ENCODE measurements around the gene SZT2.

SZT2 gene

DNA sequence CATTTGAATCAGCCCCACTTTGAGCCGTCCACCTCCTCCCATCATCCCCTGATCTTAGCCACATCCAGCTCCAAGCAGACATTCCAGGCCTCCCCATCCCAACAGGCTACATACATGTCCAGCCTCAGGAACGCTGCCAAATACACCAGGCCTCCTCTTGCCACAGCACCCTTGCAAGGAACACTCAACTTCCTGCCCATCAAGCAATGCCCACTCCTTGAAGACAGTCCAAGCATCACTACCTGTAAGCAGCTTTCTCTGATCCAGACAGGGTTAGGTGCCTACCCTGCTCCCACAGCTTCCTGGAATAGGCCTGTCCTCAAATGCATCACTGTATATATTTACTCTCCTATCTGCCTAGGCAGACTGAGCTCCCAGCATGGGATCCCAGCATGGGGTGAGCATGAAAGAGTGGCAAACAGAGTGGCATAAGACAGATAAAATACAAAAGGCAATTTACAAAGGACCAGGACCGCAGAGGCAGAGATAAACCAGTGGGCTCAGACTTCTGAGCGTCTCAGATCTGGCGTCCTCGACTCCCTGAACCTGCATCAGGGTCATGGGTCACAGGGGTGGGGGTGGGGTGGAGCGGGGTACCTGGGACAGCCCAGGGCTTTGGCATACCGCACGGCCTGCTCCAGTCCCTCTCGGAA is 63.2 kb downstream of the SZT2 start:
- Histone ChIP-seq H3K27me3 (ENCODE audit: insufficient read depth, low read length, poor library complexity) (no peaks in the 10 kb centered on the region), H3K79me2 (ENCODE audit: insufficient read depth, low read length) (peaks cover 19% of the 10 kb centered on the region), H3K36me3 (ENCODE audit: insufficient read depth, low read length) (peaks cover 44% of the 10 kb centered on the region), H3K27ac (ENCODE audit: low read length) (peak overlapping the region; percentile 83), H3K9me3 (ENCODE audit: insufficient read depth, low read length, severe bottlenecking) (no peaks in the 10 kb centered on the region), H3K4me3 (ENCODE audit: low read depth in 1 of 2, low read length in 2 of 2) (peak overlapping the region; percentile 36 to 58; a peak in 3 of 4 replicates), H3K4me1 (ENCODE audit: insufficient read depth, low read length) (peaks cover 27% of the 10 kb centered on the region), H4K20me1 (ENCODE audit: insufficient read depth, low read length) (no peaks in the 10 kb centered on the region; the same call in 1 of the 2 replicates), H2AFZ (ENCODE audit: low read depth, low read length) (peak overlapping the region; percentile 82), H3K4me2 (ENCODE audit: insufficient read depth, low read length) (peak overlapping the region; percentile 91), H3K9ac (ENCODE audit: low read depth, low read length) (peak overlapping the region; percentile 80)
- DNase-seq, result peak; percentile 22
- ATAC-seq (ENCODE audit: insufficient read depth, low read depth), result peak; percentile 42
- TF ChIP-seq, protein P1, sequence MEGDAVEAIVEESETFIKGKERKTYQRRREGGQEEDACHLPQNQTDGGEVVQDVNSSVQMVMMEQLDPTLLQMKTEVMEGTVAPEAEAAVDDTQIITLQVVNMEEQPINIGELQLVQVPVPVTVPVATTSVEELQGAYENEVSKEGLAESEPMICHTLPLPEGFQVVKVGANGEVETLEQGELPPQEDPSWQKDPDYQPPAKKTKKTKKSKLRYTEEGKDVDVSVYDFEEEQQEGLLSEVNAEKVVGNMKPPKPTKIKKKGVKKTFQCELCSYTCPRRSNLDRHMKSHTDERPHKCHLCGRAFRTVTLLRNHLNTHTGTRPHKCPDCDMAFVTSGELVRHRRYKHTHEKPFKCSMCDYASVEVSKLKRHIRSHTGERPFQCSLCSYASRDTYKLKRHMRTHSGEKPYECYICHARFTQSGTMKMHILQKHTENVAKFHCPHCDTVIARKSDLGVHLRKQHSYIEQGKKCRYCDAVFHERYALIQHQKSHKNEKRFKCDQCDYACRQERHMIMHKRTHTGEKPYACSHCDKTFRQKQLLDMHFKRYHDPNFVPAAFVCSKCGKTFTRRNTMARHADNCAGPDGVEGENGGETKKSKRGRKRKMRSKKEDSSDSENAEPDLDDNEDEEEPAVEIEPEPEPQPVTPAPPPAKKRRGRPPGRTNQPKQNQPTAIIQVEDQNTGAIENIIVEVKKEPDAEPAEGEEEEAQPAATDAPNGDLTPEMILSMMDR (IDR thresholded peaks at IDR 0.05; ENCODE audit: borderline replicate concordance, extremely low read depth, low read length, poor library complexity, severe bottlenecking), result no peak
- TF ChIP-seq EZH2 (IDR thresholded peaks at IDR 0.05; ENCODE audit: borderline replicate concordance, low read depth, low read length, severe bottlenecking), result no peak

DNA sequence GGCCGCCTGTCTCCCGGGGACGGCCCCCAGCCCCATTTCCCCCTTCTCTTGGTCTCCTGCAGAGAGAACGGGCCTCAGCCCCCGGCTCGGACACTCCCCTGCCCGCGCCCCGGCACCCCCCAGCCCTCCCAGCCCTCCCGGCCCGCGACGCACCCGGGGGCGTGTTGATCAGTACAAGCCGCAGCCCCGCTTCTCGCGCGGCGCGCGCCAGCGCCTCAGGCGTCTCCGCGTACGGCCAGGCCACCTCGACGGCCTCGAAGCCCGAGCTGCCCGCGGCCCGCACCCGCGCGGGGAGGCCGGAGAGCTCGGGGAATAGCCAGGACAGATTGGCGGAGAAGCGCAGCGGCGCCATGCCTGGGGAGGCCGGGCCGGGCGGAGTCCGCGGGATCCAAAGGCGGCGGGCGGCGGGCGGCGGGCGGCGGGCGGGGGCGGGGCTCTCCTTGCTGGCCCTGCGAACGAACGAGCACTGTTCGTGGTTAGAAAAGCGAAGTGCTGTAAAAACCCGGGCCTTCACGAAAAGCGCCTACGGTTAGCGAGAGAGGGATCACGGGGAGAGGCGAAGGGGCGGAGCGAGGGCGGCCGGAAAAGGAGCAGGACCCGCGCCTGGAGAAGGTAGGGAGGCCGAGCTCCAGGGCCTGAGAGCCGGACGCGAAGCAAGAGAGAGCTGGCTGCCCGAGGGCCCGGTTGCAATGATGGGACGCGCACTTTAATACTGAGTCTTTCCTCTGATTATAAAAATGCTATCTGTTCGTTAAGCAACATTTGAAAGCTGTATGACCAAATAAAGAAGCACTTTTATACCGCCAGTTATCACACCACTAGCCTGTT is 64.0 kb downstream of the SZT2 start, which contains the start of gene HYI:
Gene HYI, minus strand, starts transcription at position 490 of the 828 bp plus-strand sequence. Its CDS starts 138 bp downstream, at position 352.
- DNase-seq (peak; percentile 89), ATAC-seq (ENCODE audit: insufficient read depth, low read depth) (peak; percentile 85)
- TF ChIP-seq, protein P1 (IDR thresholded peaks at IDR 0.05; ENCODE audit: borderline replicate concordance, extremely low read depth, low read length, poor library complexity, severe bottlenecking), result no peak
- TF ChIP-seq EZH2 (IDR thresholded peaks at IDR 0.05; ENCODE audit: borderline replicate concordance, low read depth, low read length, severe bottlenecking), result no peak
- H3K36me3 ChIP-seq (ENCODE audit: insufficient read depth, low read length), result peaks cover 38% of the 10 kb centered on the region
- peak within 1 kb of the TSS; percentile 91 for H3K4me2 ChIP-seq (ENCODE audit: insufficient read depth, low read length)
- no peaks in the 10 kb centered on the region for H3K27me3 ChIP-seq (ENCODE audit: insufficient read depth, low read length, poor library complexity)
- peaks cover 19% of the 10 kb centered on the region for H3K79me2 ChIP-seq (ENCODE audit: insufficient read depth, low read length)
- peak within 1 kb of the TSS; percentile 80 for H3K9ac ChIP-seq (ENCODE audit: low read depth, low read length)
- H4K20me1 ChIP-seq (ENCODE audit: insufficient read depth, low read length), result no peaks in the 10 kb centered on the region; the same call in 1 of the 2 replicates
- peak within 1 kb of the TSS; percentile 88 for H3K27ac ChIP-seq (ENCODE audit: low read length)
- no peaks in the 10 kb centered on the region for H3K9me3 ChIP-seq (ENCODE audit: insufficient read depth, low read length, severe bottlenecking)
- peaks cover 27% of the 10 kb centered on the region for H3K4me1 ChIP-seq (ENCODE audit: insufficient read depth, low read length)
- peak within 1 kb of the TSS; percentile 44 to 58 for H3K4me3 ChIP-seq (ENCODE audit: low read depth in 1 of 2, low read length in 2 of 2)
- H2AFZ ChIP-seq (ENCODE audit: low read depth, low read length), result peak within 1 kb of the TSS; percentile 82

DNA sequence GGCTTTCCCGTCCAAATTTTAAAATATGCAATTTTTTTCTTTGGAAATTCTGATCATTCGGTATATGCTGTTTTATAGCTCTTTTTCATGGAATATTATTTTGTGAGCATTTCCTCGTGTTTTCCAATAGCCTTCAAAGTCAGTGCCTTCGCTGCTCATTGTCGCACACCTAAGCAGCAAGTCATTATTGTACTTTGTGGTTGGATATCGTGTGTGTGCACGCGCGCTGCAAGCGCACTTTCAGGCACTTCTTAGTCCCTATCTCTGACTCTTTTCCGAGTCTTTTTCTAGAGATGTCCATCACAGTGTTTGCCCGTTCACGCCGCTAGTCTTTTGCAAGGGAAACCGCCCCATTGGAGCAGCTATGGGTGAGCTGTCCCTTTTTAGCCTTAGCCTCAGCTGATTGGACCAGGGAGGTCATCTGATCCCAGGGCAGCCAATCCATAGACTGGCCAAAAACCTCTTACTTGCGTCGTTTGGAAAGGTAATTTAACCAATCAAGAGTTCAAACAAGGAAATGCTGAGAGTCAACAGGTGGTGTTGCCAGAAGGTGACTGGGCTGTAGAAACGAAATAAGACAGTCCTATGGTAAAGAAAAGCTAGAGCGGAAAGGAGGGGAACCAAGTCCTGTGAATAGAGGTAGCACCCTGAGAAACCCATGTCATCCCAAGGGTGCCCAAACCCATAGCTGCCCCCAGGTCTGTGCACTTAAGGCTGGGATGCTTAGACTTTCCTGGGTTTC is 64.7 kb downstream of the SZT2 start:
- Histone ChIP-seq H3K4me2 (ENCODE audit: insufficient read depth, low read length) (peak overlapping the region; percentile 91), H3K4me3 (ENCODE audit: low read depth in 1 of 2, low read length in 2 of 2) (peak overlapping the region; percentile 44 to 58), H3K9me3 (ENCODE audit: insufficient read depth, low read length, severe bottlenecking) (no peaks in the 10 kb centered on the region), H3K9ac (ENCODE audit: low read depth, low read length) (peak overlapping the region; percentile 80), H3K36me3 (ENCODE audit: insufficient read depth, low read length) (peaks cover 30% of the 10 kb centered on the region), H3K4me1 (ENCODE audit: insufficient read depth, low read length) (peaks cover 27% of the 10 kb centered on the region), H3K27ac (ENCODE audit: low read length) (peak overlapping the region; percentile 88), H2AFZ (ENCODE audit: low read depth, low read length) (peak overlapping the region; percentile 76), H4K20me1 (ENCODE audit: insufficient read depth, low read length) (no peaks in the 10 kb centered on the region; the same call in 1 of the 2 replicates), H3K27me3 (ENCODE audit: insufficient read depth, low read length, poor library complexity) (no peaks in the 10 kb centered on the region), H3K79me2 (ENCODE audit: insufficient read depth, low read length) (peaks cover 19% of the 10 kb centered on the region)
- TF ChIP-seq EZH2 (IDR thresholded peaks at IDR 0.05; ENCODE audit: borderline replicate concordance, low read depth, low read length, severe bottlenecking), result no peak
- TF ChIP-seq, protein P1 (IDR thresholded peaks at IDR 0.05; ENCODE audit: borderline replicate concordance, extremely low read depth, low read length, poor library complexity, severe bottlenecking), result no peak
- ATAC-seq (ENCODE audit: insufficient read depth, low read depth), result peak; percentile 25; the same call in 1 of the 3 replicates
- peak; percentile 50 for DNase-seq
